HT1080 (cell line): ENCODE measurements around the gene EIF5AL1. TPM values are rescaled to one million over a fixed set of nuclear protein-coding genes. Genes with fewer than 3 reads are reported as not detected.
"Not testable (repeated sequence)": the region's sequence is repeated elsewhere in the genome, so short reads cannot be mapped to it uniquely, and the experiment has no call there.

Source experiments
- DNase-seq: peaks from one replicate; pipeline ENCODE4 v3.0.0-alpha.2; 2015; ENCODE audit warnings: low read depth
- total RNA-seq: library from RNA; depleted of rRNA; stranded (reverse); fragments of >200 nt; shearing (Covaris generic); gene quantifications from 2 replicates; pipeline ENCODE4 v1.2.3, GENCODE V29; 2014

EIF5AL1 gene
- total RNA-seq, 1 experiment from 2014 or later = 1.0 TPM

- not testable (repeated sequence) for DNase-seq
Observed at GRCh38 chr10:79509306-79509933, 2.9 kb upstream of the EIF5AL1 start.

- not testable (repeated sequence) for DNase-seq
Observed at GRCh38 chr10:79509934-79510508, 2.3 kb upstream of the EIF5AL1 start.

- not testable (repeated sequence) for DNase-seq
Observed at GRCh38 chr10:79516532-79517205, 4.3 kb downstream of the EIF5AL1 start.

GRCh38 chr10:79517567-79517966 is 5.2 kb downstream of the EIF5AL1 start:
- DNase-seq = not testable (repeated sequence)

GRCh38 chr10:79521751-79522150 is 9.4 kb downstream of the EIF5AL1 start:
- DNase-seq = not testable (repeated sequence)

GRCh38 chr10:79522464-79522863 is 10.1 kb downstream of the EIF5AL1 start:
- not testable (repeated sequence) for DNase-seq

GRCh38 chr10:79523157-79523853 is 11.0 kb downstream of the EIF5AL1 start:
- not testable (repeated sequence) for DNase-seq

- DNase-seq = not testable (repeated sequence)
Observed at GRCh38 chr10:79525049-79525710, 12.8 kb downstream of the EIF5AL1 start.

- not testable (repeated sequence) for DNase-seq
Observed at GRCh38 chr10:79528261-79528660, 15.9 kb downstream of the EIF5AL1 start.

GRCh38 chr10:79533142-79533902 is 21.0 kb downstream of the EIF5AL1 start:
- not testable (repeated sequence) for DNase-seq

GRCh38 chr10:79533903-79534175 is 21.5 kb downstream of the EIF5AL1 start:
- DNase-seq = not testable (repeated sequence)

GRCh38 chr10:79538311-79538710 is 26.0 kb downstream of the EIF5AL1 start:
- not testable (repeated sequence) for DNase-seq

GRCh38 chr10:79540930-79541329 is 28.6 kb downstream of the EIF5AL1 start:
- DNase-seq = not testable (repeated sequence)

GRCh38 chr10:79542626-79543025 is 30.3 kb downstream of the EIF5AL1 start:
- DNase-seq = no peak

GRCh38 chr10:79544408-79544807 is 32.1 kb downstream of the EIF5AL1 start:
- DNase-seq = not testable (repeated sequence)

- DNase-seq = not testable (repeated sequence)
Observed at GRCh38 chr10:79544926-79545659, 32.8 kb downstream of the EIF5AL1 start.

- not testable (repeated sequence) for DNase-seq
Observed at GRCh38 chr10:79547128-79547527, 34.8 kb downstream of the EIF5AL1 start.

GRCh38 chr10:79547973-79548372 is 35.6 kb downstream of the EIF5AL1 start:
- no peak for DNase-seq

- DNase-seq = no peak
Observed at GRCh38 chr10:79552143-79552542, 39.8 kb downstream of the EIF5AL1 start.
